Liver (tissue), 9 donors: ENCODE results near the gene KLF11. TPM values are rescaled to one million over a fixed set of nuclear protein-coding genes. Genes with fewer than 3 reads are reported as not detected.

Experiments used
- DNase-seq: peaks from one replicate; pipeline ENCODE4 v3.0.0-alpha.2; 2017; ENCODE audit warnings: low spot score
- H3K27ac ChIP-seq, 2 donors: one replicate each; pipeline ENCODE4 v1.7.0; 2013; ENCODE audit warnings: inconsistent platforms in 2 of 2, low read length in 2 of 2, control low read depth in 1 of 2, low read depth in 1 of 2, mild to moderate bottlenecking in 1 of 2
- H3K27me3 ChIP-seq, 4 donors: one replicate each; pipeline versions ENCODE4 v1.6.1 to v1.7.0; 2013; ENCODE audit warnings: low read length in 3 of 4, inconsistent platforms in 1 of 4, mild to moderate bottlenecking in 1 of 4, moderate library complexity in 1 of 4; ENCODE audit not compliant: control insufficient read depth in 4 of 4, insufficient read depth in 4 of 4
- H3K36me3 ChIP-seq, 4 donors: one replicate each; pipeline versions ENCODE4 v1.6.1 to v1.7.0; 2013; ENCODE audit warnings: low read length in 3 of 4, mild to moderate bottlenecking in 3 of 4, low read depth in 1 of 4, moderate library complexity in 1 of 4; ENCODE audit not compliant: control insufficient read depth in 4 of 4, insufficient read depth in 3 of 4
- H3K4me1 ChIP-seq, 4 donors: one replicate each; pipeline versions ENCODE4 v1.6.1 to v1.7.0; 2013; ENCODE audit warnings: low read length in 3 of 4, mild to moderate bottlenecking in 3 of 4, moderate library complexity in 1 of 4; ENCODE audit not compliant: control insufficient read depth in 4 of 4, insufficient read depth in 4 of 4
- H3K4me3 ChIP-seq, 3 donors: one replicate each; pipeline versions ENCODE4 v1.6.1 to v1.7.0; 2013; ENCODE audit warnings: low read length in 3 of 3, control low read depth in 1 of 3, low read depth in 1 of 3, mild to moderate bottlenecking in 1 of 3
- H3K9ac ChIP-seq, 2 donors: one replicate each; pipeline ENCODE4 v1.7.0; 2013; ENCODE audit warnings: low read length in 2 of 2, mild to moderate bottlenecking in 2 of 2, moderate library complexity in 2 of 2, control low read depth in 1 of 2, low read depth in 1 of 2
- H3K9me3 ChIP-seq, 4 donors: one replicate each; pipeline versions ENCODE4 v1.6.1 to v1.7.0; 2013; ENCODE audit warnings: low read length in 3 of 4; ENCODE audit not compliant: control insufficient read depth in 4 of 4
- ATF3 ChIP-seq: IDR thresholded peaks from 2 replicates; pipeline ENCODE4 v1.6.1; 2016; ENCODE audit warnings: antibody characterized with exemption
- CTCF ChIP-seq: fragments of 150-350 bp; IDR thresholded peaks from 2 replicates; pipeline ENCODE4 v1.5.1; 2017; ENCODE audit warnings: improper control_type of control experiment, low read depth, low read length; ENCODE audit not compliant: missing input control
- EGR1 ChIP-seq, 2 donors: IDR thresholded peaks; 2 replicates each; pipeline ENCODE4 v1.6.1; 2016 to 2018; ENCODE audit warnings: antibody characterized with exemption in 2 of 2, low read depth in 2 of 2
- FOXA2 ChIP-seq: IDR thresholded peaks from 2 replicates; pipeline ENCODE4 v1.6.1; 2016; ENCODE audit warnings: antibody characterized with exemption
- GABPA ChIP-seq, 2 donors: IDR thresholded peaks in 1 of 2; conservative IDR thresholded peaks in 1 of 2; 2 replicates each; pipeline ENCODE4 v1.6.1; 2016; ENCODE audit warnings: antibody characterized with exemption in 2 of 2, mild to moderate bottlenecking in 1 of 2, moderate library complexity in 1 of 2
- HNF4A ChIP-seq, 2 donors: conservative IDR thresholded peaks; 2 replicates each; pipeline ENCODE4 v1.6.1; 2016; ENCODE audit warnings: antibody characterized with exemption in 2 of 2, mild to moderate bottlenecking in 2 of 2
- HNF4G ChIP-seq: IDR thresholded peaks from 2 replicates; pipeline ENCODE4 v1.6.1; 2016; ENCODE audit warnings: antibody characterized with exemption
- JUND ChIP-seq, 2 donors: IDR thresholded peaks; 2 replicates each; pipeline ENCODE4 v1.6.1; 2016; ENCODE audit warnings: antibody characterized with exemption in 2 of 2
- MAX ChIP-seq: IDR thresholded peaks from 2 replicates; pipeline ENCODE4 v1.6.1; 2016; ENCODE audit warnings: antibody characterized with exemption
- NR2F2 ChIP-seq: IDR thresholded peaks from 2 replicates; pipeline ENCODE4 v1.6.1; 2016; ENCODE audit warnings: antibody characterized with exemption
- RAD21 ChIP-seq, 2 donors: IDR thresholded peaks; 2 replicates each; pipeline ENCODE4 v1.6.1; 2016; ENCODE audit warnings: antibody characterized with exemption in 2 of 2, mild to moderate bottlenecking in 2 of 2
- REST ChIP-seq: IDR thresholded peaks from 2 replicates; pipeline ENCODE4 v1.6.1; 2016; ENCODE audit warnings: antibody characterized with exemption, mild to moderate bottlenecking
- RXRA ChIP-seq, 2 donors: IDR thresholded peaks; 2 replicates each; pipeline ENCODE4 v1.6.1; 2017 to 2018; ENCODE audit warnings: antibody characterized with exemption in 2 of 2, mild to moderate bottlenecking in 1 of 2
- SP1 ChIP-seq: IDR thresholded peaks from 2 replicates; pipeline ENCODE4 v1.6.1; 2018; ENCODE audit warnings: antibody characterized with exemption, mild to moderate bottlenecking
- TAF1 ChIP-seq: conservative IDR thresholded peaks from 2 replicates; pipeline ENCODE4 v1.6.1; 2016; ENCODE audit warnings: antibody characterized with exemption, mild to moderate bottlenecking
- YY1 ChIP-seq: IDR thresholded peaks from 2 replicates; pipeline ENCODE4 v1.6.1; 2016; ENCODE audit warnings: antibody characterized with exemption, mild to moderate bottlenecking
- WGBS: extraction: QIAGEN DNeasy Blood & Tissue Kit; methylation state at CpG from one replicate; pipeline ENCODE4 v1.1.7; 2013; 5-methylcytosine and 5-hydroxymethylcytosine counted together
- polyA plus RNA-seq, 2 donors: library from polyadenylated mRNA; stranded (reverse) in 1 of 2; unstranded in 1 of 2; fragments of 200-250 nt in 1 of 2; fragments of >200 nt in 1 of 2; fragmentation: Nextera tagmentation in 1 of 2; extraction: Ambion mirVana in 1 of 2; gene quantifications; one replicate each; pipeline versions ENCODE4 v1.2.1 to v1.2.3, GENCODE V29; 2013 to 2015
- total RNA-seq, 2 donors: library from RNA; depleted of rRNA; stranded (reverse); fragments of >200 nt; gene quantifications; one replicate each; pipeline ENCODE4 v1.2.3, GENCODE V29; 2014
- TF ChIP-seq, protein P1 (sequence below): IDR thresholded peaks from 2 replicates; pipeline ENCODE4 v1.6.1; 2016; ENCODE audit warnings: antibody characterized with exemption
- donor health status: healthy.
- donor health status: healthy.
- donor health status: healthy.
- donor health status: healthy.
- donor health status: healthy.

The KLF11 gene
- total and polyA plus RNA-seq, 4 donors: 10.5 to 43.0 (median 14.5) TPM

GRCh38 chr2:10054976-10055375 lies 11.6 kb downstream of the KLF11 start:
- Histone ChIP-seq H3K36me3 (peaks cover 4 to 32% (median 25%) of the 10 kb centered on the region in 4 donors), H3K4me1 (peaks cover 0 to 13% (median 1%) of the 10 kb centered on the region in 4 donors), H3K9ac (no peak overlapping the region), H3K9me3 (no peaks in the 10 kb centered on the region), H3K27ac (no peak overlapping the region), H3K27me3 (no peaks in the 10 kb centered on the region), H3K4me3 (no peak overlapping the region)
- TF ChIP-seq ATF3 (no peak), HNF4A (conservative IDR thresholded peaks at IDR 0.05) (no peak), SP1 (no peak), HNF4G (no peak), REST (no peak), FOXA2 (no peak), GABPA (IDR thresholded peaks at IDR 0.05 in 1 of 2, conservative IDR thresholded peaks at IDR 0.05 in 1 of 2) (no peak), MAX (no peak), RAD21 (IDR thresholded peaks at IDR 0.05) (no peak), NR2F2 (no peak), EGR1 (IDR thresholded peaks at IDR 0.05; ENCODE audit: low read depth in 2 of 2) (no peak), CTCF (no peak)
- 89% methylated on average over 7 of the region's 7 CpGs for WGBS
- no peak for DNase-seq

- DNase-seq: no peak
- H3K4me1 ChIP-seq: peaks cover 0 to 13% (median 1%) of the 10 kb centered on the region in 4 donors
- no peak overlapping the region for H3K4me3 ChIP-seq
- 83% methylated on average over 11 of the region's 11 CpGs for WGBS
- TF ChIP-seq GABPA (IDR thresholded peaks at IDR 0.05 in 1 of 2, conservative IDR thresholded peaks at IDR 0.05 in 1 of 2) (no peak), CTCF (no peak), TAF1 (no peak), EGR1 (IDR thresholded peaks at IDR 0.05; ENCODE audit: low read depth in 2 of 2) (no peak), JUND (IDR thresholded peaks at IDR 0.05) (no peak), RAD21 (IDR thresholded peaks at IDR 0.05) (no peak), SP1 (no peak), RXRA (IDR thresholded peaks at IDR 0.05) (no peak), HNF4A (conservative IDR thresholded peaks at IDR 0.05) (no peak), FOXA2 (no peak), NR2F2 (no peak), MAX (no peak), YY1 (no peak), ATF3 (no peak), HNF4G (no peak)
- TF ChIP-seq, protein P1, sequence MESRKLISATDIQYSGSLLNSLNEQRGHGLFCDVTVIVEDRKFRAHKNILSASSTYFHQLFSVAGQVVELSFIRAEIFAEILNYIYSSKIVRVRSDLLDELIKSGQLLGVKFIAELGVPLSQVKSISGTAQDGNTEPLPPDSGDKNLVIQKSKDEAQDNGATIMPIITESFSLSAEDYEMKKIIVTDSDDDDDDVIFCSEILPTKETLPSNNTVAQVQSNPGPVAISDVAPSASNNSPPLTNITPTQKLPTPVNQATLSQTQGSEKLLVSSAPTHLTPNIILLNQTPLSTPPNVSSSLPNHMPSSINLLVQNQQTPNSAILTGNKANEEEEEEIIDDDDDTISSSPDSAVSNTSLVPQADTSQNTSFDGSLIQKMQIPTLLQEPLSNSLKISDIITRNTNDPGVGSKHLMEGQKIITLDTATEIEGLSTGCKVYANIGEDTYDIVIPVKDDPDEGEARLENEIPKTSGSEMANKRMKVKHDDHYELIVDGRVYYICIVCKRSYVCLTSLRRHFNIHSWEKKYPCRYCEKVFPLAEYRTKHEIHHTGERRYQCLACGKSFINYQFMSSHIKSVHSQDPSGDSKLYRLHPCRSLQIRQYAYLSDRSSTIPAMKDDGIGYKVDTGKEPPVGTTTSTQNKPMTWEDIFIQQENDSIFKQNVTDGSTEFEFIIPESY: no peak
- H3K9ac ChIP-seq: no peak overlapping the region
- H3K36me3 ChIP-seq: peaks cover 4 to 32% (median 24%) of the 10 kb centered on the region in 4 donors
- no peaks in the 10 kb centered on the region for H3K27me3 ChIP-seq
- H3K27ac ChIP-seq: no peak overlapping the region
- H3K9me3 ChIP-seq: no peaks in the 10 kb centered on the region
Observed at GRCh38 chr2:10056439-10056838, 13.1 kb downstream of the KLF11 start.
